H1 (cell line): ENCODE measurements around the gene TMEM63C. TPM values are rescaled to one million over a fixed set of nuclear protein-coding genes. Genes with fewer than 3 reads are reported as not detected.

Experiments
- CTCF ChIA-PET: fragments of 300-600 bp; sonication (Branson Sonifier 250); formaldehyde crosslinking; loops from one replicate; lab custom pipeline; 2021; ENCODE audit not compliant: partially characterized antibody; lab: Charles Lee
- POLR2A ChIA-PET: fragments of 300-600 bp; sonication (Branson Sonifier 250); formaldehyde crosslinking; loops from one replicate; lab custom pipeline; 2021; ENCODE audit warnings: inconsistent platforms; ENCODE audit not compliant: partially characterized antibody; lab: Charles Lee
- DNase-seq, 2 experiments: peaks; one replicate each; pipeline versions ENCODE4 v3.0.0 to v3.0.0-alpha.2; 2010 to 2022; ENCODE audit warnings: low spot score in 2 of 2, low read depth in 1 of 2, mixed read lengths in 1 of 2
- FAIRE-seq: peaks from 2 replicates; lab custom pipeline; 2011; peaks lifted over from hg19 to GRCh38; lab: Jason Lieb, UNC
- H2AFZ ChIP-seq: 2 replicates; pipeline ENCODE4 v1.8.1; 2012; ENCODE audit warnings: low read length, inconsistent platforms
- H2AK5ac ChIP-seq: 2 replicates; pipeline ENCODE4 v1.6.1; 2013; ENCODE audit warnings: low read depth, low read length
- H2BK120ac ChIP-seq: replicated peaks from 2 replicates; pipeline ENCODE3; 2013; ENCODE audit warnings: low read depth, low read length, inconsistent platforms
- H2BK12ac ChIP-seq: 2 replicates; pipeline ENCODE4 v1.6.1; 2013; ENCODE audit warnings: low read depth, low read length
- H2BK15ac ChIP-seq: 2 replicates; pipeline ENCODE4 v1.6.1; 2013; ENCODE audit warnings: low read length
- H2BK20ac ChIP-seq: 2 replicates; pipeline ENCODE4 v1.6.1; 2013; ENCODE audit warnings: low read length
- H2BK5ac ChIP-seq: 2 replicates; pipeline ENCODE4 v1.6.1; 2013; ENCODE audit warnings: low read depth, low read length
- H3K14ac ChIP-seq: 2 replicates; pipeline ENCODE4 v1.6.1; 2013; ENCODE audit warnings: inconsistent platforms; ENCODE audit not compliant: insufficient read length
- H3K18ac ChIP-seq: 2 replicates; pipeline ENCODE4 v1.6.1; 2013; ENCODE audit warnings: low read length; ENCODE audit errors: extremely low read depth
- H3K23ac ChIP-seq: 2 replicates; pipeline ENCODE4 v1.6.1; 2013; ENCODE audit warnings: inconsistent platforms; ENCODE audit not compliant: insufficient read length
- H3K23me2 ChIP-seq: 2 replicates; pipeline ENCODE4 v1.6.1; 2013; ENCODE audit warnings: low read depth, low read length
- H3K27ac ChIP-seq: 2 replicates; pipeline ENCODE4 v1.6.1; 2011; ENCODE audit warnings: low read depth, low read length, inconsistent platforms
- H3K27me3 ChIP-seq, 4 experiments: replicated peaks in 1 of 4; 1 replicate in 1 of 4; 2 replicates in 3 of 4; pipeline versions ENCODE4 v1.6.1 to v1.8.1; 2011 to 2013; ENCODE audit warnings: low read length in 3 of 4, mild to moderate bottlenecking in 3 of 4, inconsistent platforms in 2 of 4, mixed read lengths in 2 of 4, moderate library complexity in 1 of 4; ENCODE audit not compliant: control insufficient read depth in 3 of 4, insufficient read depth in 3 of 4; ENCODE audit errors: extremely low read depth in 1 of 4
- H3K36me3 ChIP-seq, 4 experiments: 2 replicates each; pipeline versions ENCODE4 v1.6.1 to v1.8.1; 2011 to 2013; ENCODE audit warnings: mild to moderate bottlenecking in 4 of 4, low read length in 3 of 4, moderate library complexity in 2 of 4, control low read depth in 1 of 4, inconsistent platforms in 1 of 4; ENCODE audit not compliant: insufficient read depth in 4 of 4, control insufficient read depth in 2 of 4
- H3K4ac ChIP-seq: replicated peaks from 2 replicates; pipeline ENCODE3; 2013; ENCODE audit warnings: low read length, low read depth, mixed read lengths, inconsistent platforms; ENCODE audit not compliant: insufficient read length
- H3K4me1 ChIP-seq, 4 experiments: replicated peaks in 1 of 4; 1 replicate in 1 of 4; 2 replicates in 3 of 4; pipeline versions ENCODE4 v1.6.1 to v1.8.1; 2011 to 2013; ENCODE audit warnings: low read length in 3 of 4, inconsistent platforms in 2 of 4, mixed read lengths in 1 of 4; ENCODE audit not compliant: insufficient read depth in 4 of 4, control insufficient read depth in 3 of 4
- H3K4me2 ChIP-seq, 2 experiments: 2 replicates each; pipeline versions ENCODE4 v1.6.1 to v1.8.1; 2011 to 2013; ENCODE audit warnings: low read depth in 2 of 2, low read length in 2 of 2, control low read depth in 1 of 2, inconsistent platforms in 1 of 2, mild to moderate bottlenecking in 1 of 2; ENCODE audit not compliant: insufficient read depth in 1 of 2
- H3K4me3 ChIP-seq, 4 experiments: fragments of 200-600, 300-600 bp in 1 of 4; sonication (generic), shearing (Covaris generic), sonication (Bioruptor Twin) in 1 of 4; 2 replicates each; pipeline versions ENCODE4 v1.5.1 to v1.8.1; 2011 to 2016; ENCODE audit warnings: low read length in 4 of 4, low read depth in 3 of 4, control low read depth in 2 of 4, inconsistent platforms in 2 of 4, mild to moderate bottlenecking in 2 of 4, mixed read lengths in 1 of 4, moderate library complexity in 1 of 4; ENCODE audit not compliant: insufficient read depth in 2 of 4; ENCODE audit errors: extremely low read depth in 1 of 4
- H3K56ac ChIP-seq: replicated peaks from 2 replicates; pipeline ENCODE3; 2013; ENCODE audit warnings: low read depth, mild to moderate bottlenecking, mixed read lengths, low read length, inconsistent platforms; ENCODE audit not compliant: insufficient read length
- H3K79me1 ChIP-seq: 2 replicates; pipeline ENCODE4 v1.6.1; 2013; ENCODE audit warnings: low read depth, low read length, control low read depth
- H3K79me2 ChIP-seq, 2 experiments: 2 replicates each; pipeline versions ENCODE4 v1.6.1 to v1.8.1; 2012 to 2013; ENCODE audit warnings: low read length in 2 of 2, mild to moderate bottlenecking in 2 of 2, inconsistent platforms in 1 of 2; ENCODE audit not compliant: insufficient read depth in 2 of 2, control insufficient read depth in 1 of 2
- H3K9ac ChIP-seq, 4 experiments: replicated peaks in 1 of 4; 1 replicate in 1 of 4; 2 replicates in 3 of 4; pipeline versions ENCODE4 v1.6.1 to v1.8.1; 2011 to 2013; ENCODE audit warnings: low read depth in 3 of 4, low read length in 3 of 4, control low read depth in 2 of 4, mild to moderate bottlenecking in 2 of 4, moderate library complexity in 2 of 4, inconsistent platforms in 1 of 4; ENCODE audit errors: extremely low read depth in 1 of 4
- H3K9me3 ChIP-seq, 2 experiments: 2 replicates each; pipeline versions ENCODE4 v1.6.1 to v1.8.1; 2012 to 2013; ENCODE audit warnings: mild to moderate bottlenecking in 2 of 2, moderate library complexity in 2 of 2, control low read depth in 1 of 2, inconsistent platforms in 1 of 2, low read depth in 1 of 2, low read length in 1 of 2, mixed read lengths in 1 of 2; ENCODE audit not compliant: insufficient read depth in 2 of 2
- H4K20me1 ChIP-seq, 2 experiments: replicated peaks in 1 of 2; 2 replicates each; pipeline versions ENCODE3 to v1.8.1; 2011 to 2013; ENCODE audit warnings: inconsistent platforms in 2 of 2, low read length in 2 of 2, mild to moderate bottlenecking in 1 of 2; ENCODE audit not compliant: insufficient read depth in 2 of 2, control insufficient read depth in 1 of 2
- H4K5ac ChIP-seq: 2 replicates; pipeline ENCODE4 v1.6.1; 2013; ENCODE audit warnings: low read length, low read depth, mixed read lengths, inconsistent platforms; ENCODE audit not compliant: insufficient read length
- H4K8ac ChIP-seq: 2 replicates; pipeline ENCODE4 v1.8.0; 2013; ENCODE audit warnings: mild to moderate bottlenecking, moderate library complexity, low read length, inconsistent platforms; ENCODE audit not compliant: insufficient read depth; ENCODE audit errors: extremely low read depth
- H4K91ac ChIP-seq: replicated peaks from 2 replicates; pipeline ENCODE3; 2013; ENCODE audit warnings: low read length, mixed read lengths, inconsistent platforms; ENCODE audit not compliant: insufficient read length
- BCL11A ChIP-seq, 2 experiments: IDR thresholded peaks; one replicate each; pipeline ENCODE4 v1.6.1; 2011; ENCODE audit warnings: low read depth in 2 of 2, low read length in 2 of 2, mild to moderate bottlenecking in 2 of 2
- BRCA1 ChIP-seq: IDR thresholded peaks from 2 replicates; pipeline ENCODE4 v1.6.1; 2012; ENCODE audit warnings: low read depth, low read length, improper control_type of control experiment
- CEBPB ChIP-seq: IDR thresholded peaks from 2 replicates; pipeline ENCODE4 v1.6.1; 2012; ENCODE audit warnings: low read depth, low read length
- CHD1 ChIP-seq: IDR thresholded peaks from 2 replicates; pipeline ENCODE4 v1.6.1; 2012; ENCODE audit warnings: low read depth, low read length, improper control_type of control experiment
- GABPA ChIP-seq: IDR thresholded peaks from 2 replicates; pipeline ENCODE4 v1.6.1; 2011; ENCODE audit warnings: mild to moderate bottlenecking, low read length, moderate library complexity, borderline replicate concordance; ENCODE audit not compliant: insufficient read depth
- POLR2A ChIP-seq, 2 experiments: IDR thresholded peaks; 1 replicate in 1 of 2; 2 replicates in 1 of 2; pipeline ENCODE4 v1.6.1; 2011; ENCODE audit warnings: low read depth in 2 of 2, low read length in 2 of 2, mild to moderate bottlenecking in 2 of 2; ENCODE audit errors: control extremely low read depth in 1 of 2
- RNF2 ChIP-seq: fragments of 200-900, 300-1000 bp; sonication (generic); IDR thresholded peaks from 2 replicates; pipeline ENCODE4 v1.7.1; 2016; ENCODE audit warnings: borderline replicate concordance, low read depth, mild to moderate bottlenecking, antibody characterized with exemption, low read length; ENCODE audit not compliant: poor library complexity, severe bottlenecking; ENCODE audit errors: missing control alignments
- SP1 ChIP-seq: IDR thresholded peaks from 2 replicates; pipeline ENCODE4 v1.6.1; 2011; ENCODE audit warnings: low read depth, low read length
- WGBS, 2 experiments: shearing (Covaris generic) in 1 of 2; methylation state at CpG; one replicate each; pipeline versions ENCODE4 v1.1.6 to v1.1.7; 2013 to 2015; ENCODE audit warnings: low lambda C conversion rate in 2 of 2, mixed read lengths in 2 of 2, inconsistent platforms in 1 of 2, low coverage in 1 of 2, missing lambda C conversion rate in 1 of 2; ENCODE audit not compliant: insufficient replicate concordance in 2 of 2, insufficient coverage in 1 of 2, insufficient read length in 1 of 2; ENCODE audit errors: extremely low coverage in 1 of 2, missing lambda C conversion rate in 1 of 2; 5-methylcytosine and 5-hydroxymethylcytosine counted together
- polyA plus RNA-seq, 7 experiments: library from polyadenylated mRNA; depleted of rRNA in 3 of 7; stranded (reverse) in 5 of 7; unstranded in 2 of 7; fragments of >200 nt in 5 of 7; fragments of 200-250 nt in 2 of 7; gene quantifications; 1 replicate in 5 of 7; 2 replicates in 1 of 7; 4 replicates in 1 of 7; pipeline versions ENCODE4 v1.2.1 to v1.2.3, GENCODE V29; 2011 to 2013; ENCODE audit warnings: missing spikeins in 2 of 7, mixed read lengths in 2 of 7
- total RNA-seq: library from RNA; stranded (reverse); fragmentation: NEBNext Ultra II Directional; extraction: Animal tissue kit (Norgen Biotek cat#: 25700); gene quantifications from 2 replicates; pipeline ENCODE4 v1.2.1, GENCODE V29; 2021

Gene TMEM63C
- total and polyA plus RNA-seq, 2 of the 8 experiments (the other 6 are each of a cell fraction or from before 2014, with no cell fraction given) = 3.0 to 7.6 TPM

- Histone ChIP-seq H4K5ac (no peak overlapping the region), H3K23me2 (no peaks in the 10 kb centered on the region), H3K79me1 (no peaks in the 10 kb centered on the region), H3K23ac (no peak overlapping the region), H3K27me3 (no peaks in the 10 kb centered on the region), H2BK15ac (no peak overlapping the region), H2AK5ac (no peak overlapping the region), H2BK120ac (no peak overlapping the region), H2AFZ (no peak overlapping the region), H3K4ac (no peak overlapping the region), H3K36me3 (no peaks in the 10 kb centered on the region), H3K9me3 (no peaks in the 10 kb centered on the region), H3K4me2 (no peak overlapping the region), H3K79me2 (no peaks in the 10 kb centered on the region), H3K18ac (no peak overlapping the region), H3K4me3 (no peak overlapping the region), H4K20me1 (no peaks in the 10 kb centered on the region), H4K91ac (no peak overlapping the region), H3K56ac (no peak overlapping the region), H3K27ac (no peak overlapping the region), H2BK5ac (no peak overlapping the region), H3K14ac (no peak overlapping the region), H3K9ac (no peak overlapping the region), H4K8ac (peak overlapping the region; percentile 74; the same call in 1 of the 2 replicates), H2BK12ac (no peak overlapping the region), H2BK20ac (no peak overlapping the region), H3K4me1 (peaks cover 0 to 4% (median 0%) of the 10 kb centered on the region in 4 experiments; a peak in 1 of 7 replicates)
- DNase-seq (no peak), FAIRE-seq (no peak)
- TF ChIP-seq POLR2A (IDR thresholded peaks at IDR 0.05; ENCODE audit: control extremely low read depth in 1 of 2, low read depth in 2 of 2, low read length in 2 of 2) (no peak), SP1 (no peak), GABPA (no peak), CEBPB (no peak), BCL11A (IDR thresholded peaks at IDR 0.05; ENCODE audit: low read depth in 2 of 2, low read length in 2 of 2) (no peak), CHD1 (no peak), RNF2 (no peak), BRCA1 (no peak)
- POLR2A ChIA-PET = no interaction called here
- WGBS, 2 experiments = 96% methylated on average over 7 of the region's 8 CpGs; no CpG with 5 or more reads in 1 of the 2 experiments
- CTCF ChIA-PET = interaction anchor here (0.6 to 1.6 kb wide), 4 partner anchors 12 to 117 kb away, joined by 3 to 4 read pairs (median 3); no protein-coding TSS in a partner anchor
These were observed 75.1 kb downstream of the TMEM63C start for GRCh38 chr14:77256694-77257093.
